GOT3 (cell line): ENCODE results near the gene CNOT2.
A peak's percentile ranks its signal among the peaks of the same experiment; 100 is the strongest.
"Not testable (repeated sequence)": the region's sequence is repeated elsewhere in the genome, so short reads cannot be mapped to it uniquely, and the experiment has no call there.

ENCODE experiments used
- DNase-seq: peaks from one replicate; lab custom pipeline; 2025; ENCODE audit warnings: mixed read lengths; lab: John Stamatoyannopoulos, UW

The CNOT2 gene

GRCh38 chr12:70365648-70366518, 122.7 kb downstream of the CNOT2 start, which contains the start of gene KCNMB4:
Gene KCNMB4, plus strand, starts transcription at chr12:70366290. Its CDS starts 445 bp downstream, at chr12:70366735.
- peak; percentile 100 for DNase-seq

- DNase-seq = peak; percentile 99
These were observed 123.5 kb downstream of the CNOT2 start for GRCh38 chr12:70366581-70367257.

- DNase-seq = no peak
These were observed 124.3 kb downstream of the CNOT2 start for GRCh38 chr12:70367258-70368141.

- DNase-seq = no peak
These were observed 129.6 kb downstream of the CNOT2 start for GRCh38 chr12:70372881-70373280.

GRCh38 chr12:70379846-70380245, 136.6 kb downstream of the CNOT2 start:
- DNase-seq = no peak

- no peak for DNase-seq
These were observed 140.3 kb downstream of the CNOT2 start for GRCh38 chr12:70383484-70383883.

GRCh38 chr12:70383886-70384285, 140.7 kb downstream of the CNOT2 start:
- DNase-seq = no peak

- no peak for DNase-seq
These were observed 143.5 kb downstream of the CNOT2 start for GRCh38 chr12:70386771-70387170.

- no peak for DNase-seq
These were observed 146.4 kb downstream of the CNOT2 start for GRCh38 chr12:70389678-70390077.

GRCh38 chr12:70392631-70393030, 149.4 kb downstream of the CNOT2 start:
- DNase-seq = not testable (repeated sequence)

- no peak for DNase-seq
These were observed 150.7 kb downstream of the CNOT2 start for GRCh38 chr12:70393787-70394499.

GRCh38 chr12:70398002-70398401, 154.8 kb downstream of the CNOT2 start:
- DNase-seq = no peak

GRCh38 chr12:70398862-70399261, 155.6 kb downstream of the CNOT2 start:
- DNase-seq = no peak

GRCh38 chr12:70399311-70399710, 156.1 kb downstream of the CNOT2 start:
- no peak for DNase-seq

- no peak for DNase-seq
These were observed 156.9 kb downstream of the CNOT2 start for GRCh38 chr12:70400124-70400523.

- no peak for DNase-seq
These were observed 159.4 kb downstream of the CNOT2 start for GRCh38 chr12:70402597-70402996.

GRCh38 chr12:70403826-70404225, 160.6 kb downstream of the CNOT2 start:
- DNase-seq = no peak
